Measurements from ENCODE around the gene ACTR2. TPM values are rescaled to one million over a fixed set of nuclear protein-coding genes. Genes with fewer than 3 reads are reported as not detected.

The ACTR2 gene
- total and polyA plus RNA-seq, 9 donors, result 33.4 to 146 (median 113) TPM

DNA sequence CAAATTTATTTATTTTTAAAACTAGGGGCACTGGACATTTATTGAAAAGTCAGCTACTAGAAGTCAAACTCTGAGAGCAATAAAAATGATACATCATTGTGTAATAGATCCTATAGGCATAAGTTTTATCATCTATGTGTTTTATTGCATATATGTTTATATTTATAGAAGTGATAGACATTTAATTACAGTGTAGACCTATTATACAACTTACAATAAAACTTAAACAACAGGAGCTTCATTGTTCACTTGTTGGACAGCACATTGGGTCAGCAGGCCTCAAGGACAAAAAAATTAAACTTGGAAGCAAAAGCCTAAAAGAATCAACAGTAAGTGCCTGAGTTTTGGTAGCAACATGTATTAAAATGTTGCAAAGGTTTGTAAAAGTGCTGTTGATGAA is 15.0 kb upstream of the ACTR2 start:
- Histone ChIP-seq H3K4me3 (no peak overlapping the region), H3K4me1 (ENCODE audit: insufficient read depth) (no peaks in the 10 kb centered on the region), H3K36me3 (no peaks in the 10 kb centered on the region), H3K27ac (no peak overlapping the region), H3K27me3 (no peaks in the 10 kb centered on the region), H3K9me3 (no peaks in the 10 kb centered on the region)
- TF ChIP-seq CTCF (IDR thresholded peaks at IDR 0.05) (no peak), POLR2A (IDR thresholded peaks at IDR 0.05) (no peak)
- no peak for DNase-seq
- intact Hi-C loops (cut with DNase I), result no loop called here

GRCh38 chr2:65213035-65213434 is 14.6 kb upstream of the ACTR2 start:
- Histone ChIP-seq H3K27ac (no peak overlapping the region), H3K4me3 (no peak overlapping the region), H3K4me1 (ENCODE audit: insufficient read depth) (no peaks in the 10 kb centered on the region), H3K27me3 (no peaks in the 10 kb centered on the region), H3K36me3 (no peaks in the 10 kb centered on the region), H3K9me3 (no peaks in the 10 kb centered on the region)
- TF ChIP-seq POLR2A (IDR thresholded peaks at IDR 0.05), result no peak
- no peak for TF ChIP-seq CTCF (IDR thresholded peaks at IDR 0.05)
- no peak for TF ChIP-seq EP300 (IDR thresholded peaks at IDR 0.05)
- intact Hi-C loops (cut with DNase I), result no loop called here
- no peak for DNase-seq
- 85 to 92% (median 85%) methylated on average over 9 of the region's 9 CpGs for WGBS, 3 donors

DNA sequence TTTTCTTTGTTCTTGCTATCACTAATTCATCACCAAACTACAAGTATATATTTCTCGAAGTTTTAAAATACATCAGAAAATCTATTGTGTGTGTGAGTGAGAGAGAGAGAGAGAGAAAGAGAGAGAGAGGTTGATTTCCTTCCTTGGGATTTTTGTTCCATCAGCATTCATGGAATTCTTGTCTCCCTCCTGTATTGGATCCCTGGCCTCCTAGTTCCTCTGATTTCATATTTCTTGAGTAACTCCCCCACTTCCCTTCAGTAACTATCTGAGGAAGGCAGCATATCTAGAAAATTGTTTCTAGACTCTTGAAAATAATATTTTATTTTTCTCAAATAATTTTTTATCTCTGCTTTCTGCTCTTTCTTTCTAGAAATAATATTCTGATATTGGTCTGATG is 13.3 kb upstream of the ACTR2 start:
- no peaks in the 10 kb centered on the region for H3K36me3 ChIP-seq
- 45 to 65% (median 45%) methylated on average over 1 of the region's 1 CpG for WGBS, 3 donors
- intact Hi-C loops (cut with DNase I), result no loop called here
- no peak overlapping the region for H3K4me3 ChIP-seq
- no peak overlapping the region for H3K27ac ChIP-seq
- DNase-seq, result no peak
- TF ChIP-seq CTCF (IDR thresholded peaks at IDR 0.05), result no peak
- no peak for TF ChIP-seq POLR2A (IDR thresholded peaks at IDR 0.05)
- TF ChIP-seq EP300 (IDR thresholded peaks at IDR 0.05), result no peak
- no peaks in the 10 kb centered on the region for H3K4me1 ChIP-seq (ENCODE audit: insufficient read depth)
- no peaks in the 10 kb centered on the region for H3K27me3 ChIP-seq
- H3K9me3 ChIP-seq, result no peaks in the 10 kb centered on the region

DNA sequence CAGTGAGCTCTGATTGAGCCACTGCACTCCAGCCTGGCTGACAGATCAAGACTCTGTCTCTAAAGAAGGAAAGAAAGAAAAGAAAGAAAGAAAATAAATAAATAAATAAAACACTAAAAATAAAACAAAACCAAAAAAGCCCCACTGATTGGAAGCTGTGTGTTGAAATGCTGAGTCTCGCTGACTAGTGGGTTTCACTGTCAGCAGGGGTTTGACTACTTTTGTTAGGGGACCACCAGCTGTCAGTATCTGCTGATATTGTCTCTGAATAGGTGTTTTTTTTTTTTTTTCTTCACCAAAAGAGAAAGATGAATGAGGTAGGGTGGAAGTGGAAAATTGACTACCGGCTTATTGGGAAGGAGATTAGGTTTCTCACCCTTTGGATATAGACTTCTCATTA is 12.8 kb upstream of the ACTR2 start:
- Histone ChIP-seq H3K4me1 (ENCODE audit: insufficient read depth) (no peaks in the 10 kb centered on the region), H3K4me3 (no peak overlapping the region), H3K36me3 (no peaks in the 10 kb centered on the region), H3K27me3 (no peaks in the 10 kb centered on the region), H3K9me3 (no peaks in the 10 kb centered on the region), H3K27ac (no peak overlapping the region)
- no peak for DNase-seq
- 96 to 98% (median 97%) methylated on average over 2 of the region's 2 CpGs for WGBS, 3 donors
- intact Hi-C loops (cut with DNase I), result no loop called here
- TF ChIP-seq EP300 (IDR thresholded peaks at IDR 0.05) (no peak), POLR2A (IDR thresholded peaks at IDR 0.05) (no peak)

- 92 to 97% (median 95%) methylated on average over 3 of the region's 3 CpGs for WGBS, 3 donors
- H3K4me3 ChIP-seq, result no peak overlapping the region
- intact Hi-C loops (cut with DNase I), result no loop called here
These were observed 11.7 kb upstream of the ACTR2 start for GRCh38 chr2:65215946-65216345.

More at GRCh38 chr2:65215946-65216345, 11.7 kb upstream of the ACTR2 start:
- no peaks in the 10 kb centered on the region for H3K27me3 ChIP-seq
- TF ChIP-seq CTCF (IDR thresholded peaks at IDR 0.05) (no peak), POLR2A (IDR thresholded peaks at IDR 0.05) (no peak), EP300 (IDR thresholded peaks at IDR 0.05) (no peak)
- no peaks in the 10 kb centered on the region for H3K4me1 ChIP-seq (ENCODE audit: insufficient read depth)
- H3K27ac ChIP-seq, result no peak overlapping the region
- DNase-seq, result no peak
- no peaks in the 10 kb centered on the region for H3K36me3 ChIP-seq
- H3K9me3 ChIP-seq, result no peaks in the 10 kb centered on the region
